Measurements from ENCODE around the gene MACROD2. TPM values are rescaled to one million over a fixed set of nuclear protein-coding genes. Genes with fewer than 3 reads are reported as not detected.
A peak's percentile ranks its signal among the peaks of the same experiment; 100 is the strongest.
"Not testable (repeated sequence)": the region's sequence is repeated elsewhere in the genome, so short reads cannot be mapped to it uniquely, and the experiment has no call there.

Gene MACROD2
- 1.6 TPM for total RNA-seq
- long read RNA-seq, partial matches to known transcripts = 0 of 3 reads
- long read RNA-seq, other reads (novel, unspliced or antisense) = 3 of 3 reads

DNA sequence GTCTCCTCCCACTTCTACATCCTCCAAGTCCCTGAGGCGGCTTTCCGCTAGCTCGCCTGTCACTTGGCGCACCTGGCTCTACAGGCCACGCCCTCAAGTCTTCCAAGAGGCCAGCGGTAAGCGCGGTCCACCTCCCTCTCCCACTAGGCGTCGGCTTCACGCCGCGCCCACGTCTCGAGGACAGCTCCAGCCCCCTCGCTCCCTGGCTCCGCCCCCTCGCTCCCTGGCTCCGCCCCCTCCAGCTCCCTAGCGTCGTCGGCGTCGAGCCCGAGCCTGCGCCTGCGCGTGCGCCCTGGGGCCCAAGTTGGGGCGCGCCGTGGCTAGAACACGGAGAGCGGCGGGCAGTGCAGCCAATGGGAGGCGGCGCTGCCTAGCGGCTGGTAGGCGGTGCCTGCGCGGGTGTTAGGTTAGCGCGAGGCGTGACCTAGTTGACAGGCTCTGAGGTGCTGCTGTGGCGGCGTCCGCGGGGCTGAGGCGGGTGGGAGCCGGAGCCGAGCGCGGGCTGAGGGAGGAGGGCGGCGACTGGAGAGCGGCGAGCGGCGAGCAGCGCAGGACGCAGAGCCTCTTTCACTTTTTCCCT, at the start of gene MACROD2:
MACROD2 (plus strand) TSS at position 431 of the 580 bp plus-strand sequence.
- intact Hi-C loops (cut with DNase I) = no loop called here
- DNase-seq (ENCODE audit: low spot score) = peak; percentile 81

DNA sequence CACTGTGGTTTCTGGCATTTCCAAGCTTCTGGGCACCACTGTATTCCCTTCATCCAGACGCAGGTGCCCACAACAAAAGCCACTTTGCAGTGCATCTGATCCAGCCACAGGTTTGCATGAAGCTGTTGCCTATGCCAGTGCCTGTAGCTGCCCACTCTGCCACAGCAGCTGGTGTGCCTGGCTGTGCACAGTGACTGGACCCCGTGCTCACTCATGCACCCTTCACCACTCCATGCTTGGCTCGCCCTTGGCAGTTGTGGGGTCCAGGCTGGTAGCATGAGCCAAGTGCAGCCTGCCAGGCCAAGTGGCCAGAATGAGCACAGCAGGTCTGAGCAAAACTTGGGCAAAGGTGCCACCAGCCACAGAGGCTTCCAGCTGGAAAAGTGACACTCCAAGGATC, 47.6 kb upstream of the MACROD2 start:
- intact Hi-C loops (cut with DNase I) = no loop called here
- no peak for DNase-seq (ENCODE audit: low spot score)

DNA sequence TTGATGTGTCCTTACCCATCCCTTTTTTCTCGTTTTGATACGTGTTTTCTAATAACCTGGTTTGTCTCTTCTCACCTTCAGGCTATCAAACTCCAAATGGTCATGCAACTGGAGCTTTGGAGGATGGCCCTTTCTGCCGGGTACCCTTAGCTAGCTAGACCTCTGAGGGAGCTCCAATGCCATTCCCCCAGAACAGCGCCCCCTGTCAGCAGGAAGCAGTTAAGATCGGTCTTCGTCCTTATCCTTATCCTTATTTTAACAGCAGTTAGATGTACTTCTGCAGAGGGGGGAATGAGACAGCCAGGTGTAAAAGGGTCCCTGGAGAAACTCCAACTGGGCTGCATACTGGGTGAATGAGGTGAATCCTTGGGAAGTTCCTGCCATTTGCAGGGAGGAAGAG, 42.1 kb upstream of the MACROD2 start:
- no peak for DNase-seq (ENCODE audit: low spot score)
- intact Hi-C loops (cut with DNase I) = loop anchor here (10.0 kb wide), 1 partner anchor 128 kb away; no protein-coding TSS in a partner anchor

DNA sequence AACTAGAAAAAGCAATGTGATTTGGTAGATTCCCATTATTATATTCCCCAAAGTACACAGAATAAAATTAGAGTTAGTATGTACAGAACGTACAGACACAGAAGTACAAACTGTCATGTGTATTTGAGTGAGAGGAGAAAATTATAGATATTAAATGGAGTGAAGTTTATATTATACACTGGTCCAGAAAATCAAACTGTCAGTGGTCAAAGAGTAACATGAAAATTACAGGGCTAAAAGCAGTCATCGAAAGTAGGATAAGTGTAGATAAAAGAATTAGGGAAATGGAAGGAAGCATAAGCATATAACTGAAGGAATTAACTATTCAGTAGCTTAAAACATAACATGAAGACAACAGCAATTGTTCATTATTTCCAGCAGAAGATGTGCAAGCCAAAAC, 35.2 kb upstream of the MACROD2 start:
- DNase-seq (ENCODE audit: low spot score) = no peak
- intact Hi-C loops (cut with DNase I) = no loop called here

DNA sequence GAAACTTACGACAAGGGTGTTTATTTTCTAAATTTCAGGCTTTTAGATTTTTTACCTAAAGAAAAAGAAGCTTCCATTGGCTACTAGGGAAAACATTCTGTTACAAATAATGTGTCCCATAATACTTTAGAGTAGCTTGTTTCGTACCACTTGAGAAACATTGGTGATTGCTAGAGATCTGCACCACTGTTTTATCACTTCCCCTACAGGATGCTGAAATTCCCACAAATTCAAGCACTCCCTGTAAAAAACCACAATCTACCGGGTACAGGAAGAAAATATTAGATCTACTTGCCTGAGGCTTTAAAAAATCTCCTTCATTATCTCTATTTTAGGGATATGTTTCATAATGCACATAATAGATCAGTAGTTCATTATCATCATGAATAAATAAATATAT, 34.8 kb upstream of the MACROD2 start:
- intact Hi-C loops (cut with DNase I) = no loop called here
- DNase-seq (ENCODE audit: low spot score) = no peak

DNA sequence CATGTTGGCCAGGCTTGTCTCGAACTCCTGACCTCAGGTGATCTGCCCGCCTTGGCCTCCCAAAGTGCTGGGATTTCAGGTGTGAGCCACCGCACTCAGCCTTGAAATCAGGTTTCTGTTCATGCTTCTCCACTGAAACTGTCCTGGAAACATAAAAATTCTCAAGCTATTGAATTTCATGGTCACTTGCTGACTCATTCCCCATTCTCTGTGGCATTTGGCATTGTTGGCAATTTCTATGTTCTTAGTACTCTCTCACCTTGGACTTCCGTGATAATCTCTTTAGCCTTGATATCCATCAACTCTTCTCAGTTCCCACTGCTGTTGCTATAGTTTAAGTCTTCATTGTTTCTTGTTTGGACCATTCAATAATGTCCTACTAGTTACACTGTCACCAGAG, 11.1 kb upstream of the MACROD2 start:
- intact Hi-C loops (cut with DNase I) = no loop called here
- no peak for DNase-seq (ENCODE audit: low spot score)

DNA sequence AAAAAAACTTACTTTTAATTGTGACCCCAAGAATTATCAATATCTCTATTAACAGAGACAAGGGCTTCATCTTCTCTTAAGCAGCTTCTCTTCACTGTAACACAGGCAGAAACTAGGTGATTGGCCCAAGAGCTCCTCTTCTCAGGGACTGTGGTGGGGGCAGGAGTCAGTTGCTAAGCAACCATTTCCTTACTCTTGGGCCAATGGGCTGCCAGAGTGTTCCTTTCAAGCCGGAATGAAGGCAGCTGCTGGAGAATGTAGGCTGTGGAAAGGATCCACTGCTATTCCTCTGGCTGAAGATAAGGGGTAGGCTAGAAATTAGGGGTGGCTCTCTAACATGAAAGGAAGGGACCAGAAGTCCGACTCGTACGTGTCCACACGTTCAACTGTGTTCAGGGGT, 4.9 kb upstream of the MACROD2 start, which contains the start of gene SEL1L2:
SEL1L2 (minus strand) TSS at position 150 of the 400 bp plus-strand sequence; CDS start at position 70, 80 bp downstream.
- DNase-seq (ENCODE audit: low spot score) = no peak
- intact Hi-C loops (cut with DNase I) = no loop called here

DNA sequence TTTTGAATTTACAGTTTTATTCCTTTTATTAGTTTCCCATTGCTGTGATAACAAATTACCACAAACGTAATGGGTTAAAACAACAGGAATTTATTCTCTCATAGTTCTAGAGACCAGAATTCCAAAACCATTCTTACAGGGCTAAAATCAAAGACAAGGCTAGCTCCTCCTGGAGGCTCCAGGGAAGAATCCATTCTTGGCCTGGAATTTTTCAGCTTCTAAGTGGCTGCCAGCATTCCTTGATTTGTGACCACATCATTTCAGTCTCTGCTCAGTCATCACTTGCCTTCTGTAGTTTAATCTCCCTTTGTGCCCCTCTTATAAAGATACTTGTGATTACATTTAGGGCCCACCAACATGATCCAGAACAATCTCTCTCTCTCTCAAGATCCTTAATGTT, 4.0 kb upstream of the MACROD2 start:
- no peak for DNase-seq (ENCODE audit: low spot score)
- intact Hi-C loops (cut with DNase I) = no loop called here

DNA sequence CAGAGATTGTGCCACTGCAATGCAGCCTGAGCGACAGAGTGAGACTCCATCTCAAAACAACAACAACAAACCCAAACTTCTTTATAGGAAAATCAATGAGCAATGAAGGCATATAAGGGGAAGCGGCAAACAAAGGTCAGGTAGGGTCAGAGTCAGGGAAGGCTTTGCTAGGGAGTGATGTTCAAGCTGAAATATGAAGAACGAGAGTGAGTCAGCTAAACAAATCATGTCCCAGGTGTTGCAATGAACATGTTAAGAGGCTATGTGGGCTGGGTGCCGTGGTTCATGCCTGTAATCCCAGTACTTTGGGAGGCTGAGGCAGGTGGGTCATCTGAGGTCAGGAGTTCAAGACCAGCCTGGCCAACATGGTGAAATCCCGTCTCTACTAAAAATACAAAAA, 3.4 kb upstream of the MACROD2 start:
- DNase-seq (ENCODE audit: low spot score); intact Hi-C loops (cut with DNase I): not testable (repeated sequence)

DNA sequence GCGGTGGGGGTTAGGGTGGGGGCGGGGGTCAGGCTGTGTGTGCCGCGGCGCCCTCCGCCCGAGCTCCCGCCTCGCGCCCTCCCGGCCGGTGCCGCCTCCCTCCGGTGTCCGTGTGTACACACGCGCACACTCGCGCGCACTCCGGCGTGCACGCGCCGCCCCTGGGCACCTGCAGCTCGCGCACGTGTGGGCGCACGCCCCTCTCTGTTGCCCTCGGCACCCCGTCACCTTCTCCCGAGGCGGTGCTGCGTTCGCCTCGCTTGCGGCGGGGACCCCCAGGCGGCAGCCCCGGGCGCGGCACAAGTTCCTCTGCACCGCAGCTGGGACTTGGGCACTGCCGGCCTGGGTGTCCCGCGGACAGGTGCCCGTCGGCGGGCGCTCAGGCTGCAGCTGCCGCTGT, 525 bp downstream of the MACROD2 start:
- intact Hi-C loops (cut with DNase I) = no loop called here

DNA sequence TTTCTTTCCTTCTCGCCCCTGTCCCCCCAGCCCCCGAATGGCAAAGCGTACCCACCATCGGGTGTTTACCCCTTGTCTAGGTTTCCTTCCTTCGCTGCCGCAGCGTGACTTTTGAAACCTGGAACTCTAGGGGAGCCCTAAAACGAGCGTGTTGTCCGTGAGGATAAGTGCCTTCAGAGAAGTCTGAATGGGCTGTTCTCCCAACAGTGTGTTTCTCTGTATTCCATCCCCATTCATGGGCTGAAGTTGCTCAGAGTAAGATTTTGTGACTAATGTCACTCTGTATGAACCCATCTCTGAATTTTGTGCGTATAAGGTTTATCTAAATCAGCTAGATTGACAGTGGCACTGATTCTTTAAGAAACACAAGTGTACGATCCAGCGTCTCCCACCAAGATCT, 949 bp downstream of the MACROD2 start:
- intact Hi-C loops (cut with DNase I) = no loop called here
- DNase-seq (ENCODE audit: low spot score) = no peak

More for the DNA sequence above, 525 bp downstream of the MACROD2 start:
- DNase-seq (ENCODE audit: low spot score) = no peak

DNA sequence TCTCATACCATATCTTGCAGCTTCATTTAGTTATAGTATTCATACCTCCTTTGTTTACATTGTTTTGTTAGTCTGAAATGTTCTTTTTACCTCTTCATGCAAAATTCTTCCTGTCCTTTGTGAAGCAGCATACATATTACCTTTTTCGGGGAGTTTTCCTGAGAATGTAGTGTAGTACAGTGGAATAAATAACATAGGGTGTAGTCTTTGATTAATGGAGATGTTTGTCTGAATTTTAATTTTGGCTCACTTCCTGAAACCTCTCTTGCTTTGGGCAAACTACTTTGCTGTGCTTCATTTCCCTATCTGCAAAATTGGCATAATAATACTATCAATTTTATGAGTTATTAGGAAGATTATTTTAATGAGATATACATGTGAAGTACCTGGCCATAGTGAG, 5.6 kb downstream of the MACROD2 start:
- intact Hi-C loops (cut with DNase I) = no loop called here
- DNase-seq (ENCODE audit: low spot score) = no peak

DNA sequence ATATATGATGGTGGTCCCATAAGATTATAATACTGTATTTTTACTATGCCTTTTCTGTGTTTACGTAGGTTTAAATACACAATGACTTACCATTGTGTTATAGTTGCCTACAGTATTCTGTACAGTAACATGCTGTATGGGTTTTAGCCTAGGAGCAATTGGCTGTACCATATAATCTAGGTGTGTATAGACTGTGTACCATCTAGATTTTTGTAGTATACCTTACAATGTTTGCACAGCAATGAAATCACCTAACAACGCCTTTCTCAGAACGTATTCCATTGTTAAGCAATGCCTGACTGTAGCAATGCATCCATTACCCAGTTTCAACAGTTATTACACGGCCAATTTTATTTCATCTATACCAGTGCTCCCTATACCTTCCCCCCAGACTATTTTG, 10.7 kb downstream of the MACROD2 start:
- no peak for DNase-seq (ENCODE audit: low spot score)
- intact Hi-C loops (cut with DNase I) = no loop called here

DNA sequence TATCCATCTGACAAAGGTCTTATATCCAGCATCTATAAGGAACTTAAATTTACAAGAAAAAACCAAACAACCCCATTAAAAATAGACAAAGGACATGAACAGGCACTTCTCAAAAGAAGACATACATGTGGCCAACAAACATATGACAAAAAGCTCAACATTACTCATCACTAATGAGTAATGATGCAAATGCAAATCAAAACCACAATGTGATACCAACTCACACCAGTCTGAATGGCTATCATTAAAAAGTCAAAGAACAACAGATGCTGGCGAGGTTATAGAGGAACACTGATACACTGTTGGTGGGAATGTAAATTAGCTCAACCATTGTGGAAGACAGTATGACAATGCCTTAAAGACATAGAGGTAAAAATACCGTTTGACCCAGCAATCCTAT, 13.9 kb downstream of the MACROD2 start:
- intact Hi-C loops (cut with DNase I) = no loop called here
- DNase-seq (ENCODE audit: low spot score) = no peak

DNA sequence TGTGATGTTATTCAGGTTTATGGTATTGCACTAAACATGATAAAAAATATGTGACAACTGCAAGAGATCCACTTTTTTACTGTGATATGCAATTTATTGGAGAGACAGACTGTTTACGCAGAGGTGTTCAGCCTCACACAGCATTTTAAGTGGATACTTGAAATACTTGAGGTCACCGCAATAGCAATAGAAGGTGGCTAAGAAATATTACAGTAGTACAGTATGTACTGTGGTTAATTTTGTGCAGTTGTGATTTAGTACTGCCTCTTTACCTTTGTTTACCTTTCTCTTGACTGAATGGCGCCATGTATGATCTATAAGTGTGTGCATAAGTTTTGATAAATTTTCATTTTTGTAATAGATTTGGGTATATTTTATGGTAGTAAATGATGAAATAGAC, 17.4 kb downstream of the MACROD2 start:
- DNase-seq (ENCODE audit: low spot score) = no peak
- intact Hi-C loops (cut with DNase I) = no loop called here

DNA sequence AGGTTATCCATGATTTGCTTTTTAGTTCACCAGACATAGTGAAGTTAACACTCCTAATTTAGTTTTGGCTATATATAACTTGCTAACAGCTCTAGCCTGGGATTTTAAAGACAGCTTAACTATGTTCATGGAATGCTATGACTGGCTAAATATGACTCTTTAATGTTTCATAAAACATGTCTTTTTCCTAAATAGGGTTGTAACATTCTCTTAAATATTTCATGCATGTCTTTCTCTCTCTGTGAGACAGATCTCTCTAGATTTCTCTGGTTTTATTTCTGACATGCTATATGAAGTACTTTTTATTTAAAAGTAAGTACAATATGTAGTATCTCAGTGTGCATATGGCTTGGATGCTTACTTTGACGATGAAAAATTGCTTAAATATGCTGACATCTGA, 35.7 kb downstream of the MACROD2 start:
- intact Hi-C loops (cut with DNase I) = no loop called here
- DNase-seq (ENCODE audit: low spot score) = no peak

DNA sequence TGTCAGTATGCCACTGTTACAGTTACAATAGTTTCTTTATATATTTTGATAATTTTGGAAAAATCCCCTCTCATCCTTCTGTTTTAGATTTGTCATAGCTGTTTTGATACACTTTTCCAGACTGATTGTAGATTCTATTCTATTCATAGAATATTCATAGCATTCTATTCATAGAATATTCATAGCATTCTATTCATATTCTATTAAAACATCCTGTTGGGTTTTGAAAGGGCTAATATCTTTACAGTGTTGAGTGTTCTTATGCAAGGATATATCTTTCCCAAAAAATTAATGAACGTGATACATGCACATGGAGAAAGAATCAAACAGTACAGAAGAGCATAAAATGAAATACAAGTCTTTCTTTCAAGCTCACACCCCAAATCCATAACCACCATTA, 38.0 kb downstream of the MACROD2 start:
- no peak for DNase-seq (ENCODE audit: low spot score)
- intact Hi-C loops (cut with DNase I) = no loop called here

DNA sequence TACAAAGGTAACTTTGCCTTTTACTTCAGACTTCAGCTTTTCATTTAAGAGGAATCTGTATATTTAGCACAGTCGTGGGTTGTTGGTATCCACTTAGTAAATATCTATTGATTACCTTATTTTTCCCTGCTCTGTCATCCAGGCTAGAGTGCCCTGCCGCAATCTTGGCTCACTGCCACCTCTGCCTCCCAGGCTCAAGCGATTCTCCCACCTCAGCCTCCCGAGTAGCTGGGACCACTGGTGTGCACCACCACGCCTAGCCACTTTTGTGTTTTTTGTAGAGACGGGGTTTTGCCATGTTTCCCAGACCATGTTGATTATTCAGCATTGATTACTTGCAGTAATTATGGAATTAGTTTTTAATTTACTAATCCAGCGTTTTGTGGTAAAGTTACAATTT, 41.3 kb downstream of the MACROD2 start:
- no peak for DNase-seq (ENCODE audit: low spot score)
- intact Hi-C loops (cut with DNase I) = no loop called here

DNA sequence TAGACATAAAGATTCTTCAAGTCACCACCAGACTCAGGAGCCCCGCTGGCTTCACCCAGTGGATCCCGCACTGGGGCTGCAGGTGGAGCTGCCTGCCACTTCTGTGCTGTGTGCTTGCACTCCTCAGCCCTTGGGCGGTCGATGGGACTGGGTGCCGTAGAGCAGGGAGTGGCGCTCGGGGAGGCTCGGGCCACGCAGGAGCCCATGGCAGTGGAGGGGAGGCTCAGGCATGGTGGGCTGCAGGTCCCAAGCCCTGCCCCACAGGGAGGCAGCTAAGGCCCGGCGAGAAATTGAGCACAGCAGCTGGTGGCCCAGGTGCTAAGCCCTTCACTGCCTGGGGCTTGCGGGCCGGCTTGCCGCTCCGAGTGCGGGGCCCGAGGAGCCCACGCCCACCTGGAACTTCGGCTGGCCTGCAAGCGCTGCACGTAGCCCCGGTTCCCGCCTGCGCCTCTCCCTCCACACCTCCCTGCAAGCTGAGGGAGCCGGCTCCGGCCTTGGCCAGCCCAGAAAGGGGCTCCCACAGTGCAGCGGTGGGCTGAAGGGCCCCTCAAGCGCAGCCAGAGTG, 49.5 kb downstream of the MACROD2 start:
- intact Hi-C loops (cut with DNase I); DNase-seq (ENCODE audit: low spot score): not testable (repeated sequence)

DNA sequence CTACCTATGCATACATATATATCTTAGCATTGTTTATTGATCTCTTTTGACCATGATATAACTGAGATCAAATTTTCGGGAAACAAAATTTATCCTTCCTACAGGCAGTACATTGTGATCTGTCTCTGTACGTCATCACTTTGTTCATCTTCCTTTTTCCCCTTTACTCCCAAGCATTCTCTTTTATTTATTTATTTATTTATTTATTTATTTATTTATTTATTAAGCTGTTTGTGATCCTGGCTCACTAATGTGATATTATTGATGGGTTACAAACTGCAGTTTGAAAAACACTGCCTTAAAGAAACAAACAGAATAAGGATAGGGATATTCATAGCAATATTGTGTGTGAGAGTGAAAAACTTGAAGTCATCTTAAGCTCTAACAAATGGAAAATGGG, 51.2 kb downstream of the MACROD2 start:
- DNase-seq (ENCODE audit: low spot score) = no peak
- intact Hi-C loops (cut with DNase I) = no loop called here

DNA sequence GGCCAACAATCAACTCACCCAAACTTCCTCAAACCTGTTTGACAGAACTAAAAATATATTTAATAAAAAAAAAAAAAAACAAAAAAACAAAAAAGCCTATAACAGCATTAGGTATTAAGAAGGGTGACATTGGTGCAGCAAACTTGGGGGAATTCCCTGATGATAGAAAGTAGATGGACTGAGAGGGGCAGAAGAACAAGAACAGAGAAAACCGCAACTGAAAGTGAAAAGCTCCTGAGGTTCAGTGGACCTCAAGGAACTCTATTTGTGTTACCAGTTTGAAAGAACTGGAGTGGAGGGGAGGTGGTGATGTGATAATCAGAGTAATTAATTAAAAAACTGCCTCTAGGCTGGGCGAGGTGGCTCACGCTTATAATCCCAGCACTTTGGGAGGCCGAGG, 53.8 kb downstream of the MACROD2 start:
- intact Hi-C loops (cut with DNase I) = no loop called here
- DNase-seq (ENCODE audit: low spot score) = no peak

DNA sequence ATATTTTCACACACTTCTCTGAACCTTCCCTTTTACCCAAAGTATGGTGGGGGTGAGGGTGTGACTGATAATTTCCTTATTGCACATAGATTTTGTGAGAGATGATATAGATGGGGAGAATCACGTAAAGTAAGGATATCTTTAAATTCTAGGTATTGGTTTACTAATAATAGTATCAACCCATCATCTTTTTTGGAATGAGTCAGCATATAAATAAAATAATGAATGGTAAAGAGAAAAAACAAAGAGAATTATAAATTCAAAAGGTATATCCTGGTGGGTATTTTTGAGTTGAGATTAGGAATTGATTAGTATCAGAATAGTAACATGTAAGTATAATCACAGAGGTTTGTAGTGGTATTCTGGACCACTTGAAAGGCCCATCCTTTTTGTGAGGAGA, 56.1 kb downstream of the MACROD2 start:
- DNase-seq (ENCODE audit: low spot score) = no peak
- intact Hi-C loops (cut with DNase I) = loop anchor here (5.0 kb wide), 1 partner anchor 229 kb away; no protein-coding TSS in a partner anchor
